GM18909 (cell line): ENCODE results near the gene PRDM4.
A peak's percentile ranks its signal among the peaks of the same experiment; 100 is the strongest.

ENCODE experiments used
- ATAC-seq: cut with Tn5 transposase; IDR thresholded peaks from one replicate; pipeline ENCODE4 v1.9.1; 2021; ENCODE audit warnings: mild to moderate bottlenecking; ENCODE audit not compliant: unreplicated experiment, poor library complexity

PRDM4 gene

GRCh38 chr12:107760809-107761501, at the start of gene PRDM4:
Gene PRDM4, minus strand, starts transcription at chr12:107761137. Its CDS starts 622 bp downstream, at chr12:107760515.
- peak; percentile 92 for ATAC-seq

- no peak for ATAC-seq
These were observed 46.7 kb upstream of the PRDM4 start for GRCh38 chr12:107807471-107808150.

- ATAC-seq = no peak
These were observed 44.7 kb upstream of the PRDM4 start for GRCh38 chr12:107805488-107806180.

- no peak for ATAC-seq
These were observed 42.2 kb upstream of the PRDM4 start for GRCh38 chr12:107803092-107803491.

GRCh38 chr12:107801150-107801549, 40.2 kb upstream of the PRDM4 start:
- no peak for ATAC-seq

GRCh38 chr12:107798580-107798979, 37.6 kb upstream of the PRDM4 start:
- no peak for ATAC-seq

- no peak for ATAC-seq
These were observed 33.5 kb upstream of the PRDM4 start for GRCh38 chr12:107794451-107794850.

GRCh38 chr12:107791465-107792089, 30.6 kb upstream of the PRDM4 start:
- no peak for ATAC-seq

GRCh38 chr12:107788690-107789458, 27.9 kb upstream of the PRDM4 start:
- no peak for ATAC-seq

GRCh38 chr12:107788281-107788680, 27.3 kb upstream of the PRDM4 start:
- no peak for ATAC-seq

- peak; percentile 56 for ATAC-seq
These were observed 22.8 kb upstream of the PRDM4 start for GRCh38 chr12:107783406-107784376.

GRCh38 chr12:107782067-107782466, 21.1 kb upstream of the PRDM4 start:
- ATAC-seq = no peak

GRCh38 chr12:107780298-107780697, 19.4 kb upstream of the PRDM4 start:
- no peak for ATAC-seq

GRCh38 chr12:107779077-107779831, 18.3 kb upstream of the PRDM4 start:
- ATAC-seq = peak; percentile 71

- ATAC-seq = no peak
These were observed 17.6 kb upstream of the PRDM4 start for GRCh38 chr12:107778383-107779025.

GRCh38 chr12:107776171-107776570, 15.2 kb upstream of the PRDM4 start:
- ATAC-seq = no peak

GRCh38 chr12:107775093-107775721, 14.3 kb upstream of the PRDM4 start:
- no peak for ATAC-seq
